HG02973 (cell line): Measurements from ENCODE around the gene PTPRU.

Experiments
- ATAC-seq: cut with Tn5 transposase; IDR thresholded peaks from one replicate; pipeline ENCODE4 v1.9.1; 2021; ENCODE audit warnings: moderate library complexity; ENCODE audit not compliant: unreplicated experiment

The PTPRU gene

DNA sequence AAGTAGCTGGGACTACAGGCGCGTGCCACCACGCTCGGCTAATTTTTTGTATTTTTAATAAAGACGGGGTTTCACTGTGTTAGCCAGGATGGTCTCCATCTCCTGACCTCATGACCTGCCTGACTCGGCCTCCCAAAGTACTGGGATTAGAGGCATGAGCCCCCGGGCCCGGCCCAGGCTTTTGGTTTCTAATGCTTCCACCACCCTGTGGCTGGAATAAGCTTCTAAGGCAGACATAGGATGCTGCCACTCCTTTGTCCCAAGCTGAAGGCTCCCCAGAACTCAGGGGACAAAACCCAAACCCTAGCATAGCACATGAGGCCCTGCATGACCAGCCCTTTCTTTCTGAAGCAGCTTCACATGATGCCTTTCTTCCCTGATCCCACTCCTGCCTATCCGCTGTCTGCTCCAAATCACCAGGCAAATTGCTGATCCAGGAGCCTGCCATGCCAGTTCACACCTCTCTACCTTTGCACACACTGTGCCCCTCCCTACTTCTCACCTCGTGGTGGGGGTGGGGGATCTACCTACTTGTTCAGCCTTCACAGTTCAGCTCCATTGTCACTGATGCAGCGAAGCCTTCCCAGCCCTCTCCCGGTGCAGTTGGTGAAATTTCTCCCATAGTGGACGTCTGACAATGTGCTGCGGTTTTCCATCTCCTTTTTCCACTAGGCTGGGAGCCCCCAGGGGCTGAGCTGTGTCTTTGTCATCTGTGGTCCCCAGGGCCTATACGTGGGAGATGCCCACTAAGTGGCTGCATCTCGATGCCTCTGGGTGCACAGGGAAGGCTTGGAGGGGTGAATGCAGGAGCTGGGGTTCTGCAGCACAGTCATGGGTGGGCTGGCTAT, 6.9 kb downstream of the PTPRU start:
- ATAC-seq: no peak

DNA sequence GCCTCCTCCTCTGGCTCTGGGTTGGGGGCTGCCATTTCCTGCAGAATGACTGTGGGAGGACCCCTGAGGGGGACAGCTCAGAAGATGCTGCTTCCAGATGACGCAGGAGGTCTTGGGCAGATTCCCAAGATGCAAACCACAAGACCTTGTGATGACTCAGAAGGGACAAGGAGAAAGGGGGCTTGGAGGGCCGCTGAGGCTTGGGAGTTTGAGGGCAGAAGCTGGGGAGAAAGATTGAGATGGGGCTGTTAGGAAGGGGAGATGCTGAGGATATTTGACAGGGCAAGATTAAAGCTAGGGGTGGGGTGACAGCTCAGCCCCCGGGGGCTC, 7.5 kb downstream of the PTPRU start:
- no peak for ATAC-seq

DNA sequence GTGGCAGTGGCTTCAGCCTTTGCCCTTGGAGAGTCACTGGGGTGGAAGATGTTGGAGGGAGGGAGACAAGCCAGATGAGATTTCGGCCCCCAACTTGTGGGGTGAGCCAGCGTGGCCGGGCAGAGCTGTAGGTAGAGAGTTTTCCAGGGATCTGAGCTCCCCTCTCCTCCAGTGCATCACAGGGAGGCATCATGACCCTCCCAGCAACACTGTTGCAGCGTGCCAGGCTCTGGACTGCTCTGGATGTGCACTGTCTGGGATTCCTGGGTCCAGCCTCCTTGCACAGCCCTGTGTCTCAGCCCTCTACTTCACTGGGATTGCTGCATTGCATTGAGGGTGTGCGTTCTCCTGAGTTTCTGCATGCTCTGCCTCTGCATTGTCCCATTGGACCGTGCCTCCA, 8.9 kb downstream of the PTPRU start:
- ATAC-seq: no peak

DNA sequence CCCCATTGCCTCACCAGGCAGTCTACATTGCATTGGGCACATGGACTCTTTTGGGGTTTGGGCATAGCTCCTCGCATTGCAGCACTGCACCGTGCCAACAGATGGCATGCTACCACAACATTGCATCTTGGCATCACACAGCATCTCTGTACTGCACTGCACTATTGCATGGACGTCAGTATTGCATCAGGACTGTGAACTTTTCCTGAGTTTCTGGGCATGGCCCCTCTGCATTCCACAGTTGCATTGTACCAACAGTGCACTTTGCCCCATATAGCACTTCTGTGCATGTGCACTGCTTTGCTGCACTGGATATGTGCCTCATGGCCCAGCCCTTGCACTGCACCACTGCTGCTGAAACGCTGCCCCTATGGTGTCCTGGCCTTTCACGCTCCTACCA, 9.6 kb downstream of the PTPRU start:
- no peak for ATAC-seq

DNA sequence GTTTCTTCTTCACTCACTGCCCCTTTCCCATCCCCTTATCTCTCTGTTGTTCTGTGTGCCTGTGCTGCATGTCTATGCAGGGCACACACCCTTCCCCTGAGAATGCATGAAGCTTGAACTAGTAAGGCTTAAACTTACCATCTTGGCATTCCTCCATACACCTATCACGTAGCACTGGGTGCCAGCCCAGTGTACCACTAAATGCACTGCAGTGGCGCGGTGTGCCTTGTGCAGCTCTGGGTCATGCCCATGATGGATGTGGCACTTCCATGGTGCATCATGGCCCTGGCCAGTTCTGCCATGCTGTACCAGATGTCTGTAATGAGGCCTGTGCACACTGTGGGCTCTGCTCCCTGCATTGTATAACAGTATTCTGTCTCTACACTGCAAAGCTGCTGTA, 10.7 kb downstream of the PTPRU start:
- no peak for ATAC-seq

DNA sequence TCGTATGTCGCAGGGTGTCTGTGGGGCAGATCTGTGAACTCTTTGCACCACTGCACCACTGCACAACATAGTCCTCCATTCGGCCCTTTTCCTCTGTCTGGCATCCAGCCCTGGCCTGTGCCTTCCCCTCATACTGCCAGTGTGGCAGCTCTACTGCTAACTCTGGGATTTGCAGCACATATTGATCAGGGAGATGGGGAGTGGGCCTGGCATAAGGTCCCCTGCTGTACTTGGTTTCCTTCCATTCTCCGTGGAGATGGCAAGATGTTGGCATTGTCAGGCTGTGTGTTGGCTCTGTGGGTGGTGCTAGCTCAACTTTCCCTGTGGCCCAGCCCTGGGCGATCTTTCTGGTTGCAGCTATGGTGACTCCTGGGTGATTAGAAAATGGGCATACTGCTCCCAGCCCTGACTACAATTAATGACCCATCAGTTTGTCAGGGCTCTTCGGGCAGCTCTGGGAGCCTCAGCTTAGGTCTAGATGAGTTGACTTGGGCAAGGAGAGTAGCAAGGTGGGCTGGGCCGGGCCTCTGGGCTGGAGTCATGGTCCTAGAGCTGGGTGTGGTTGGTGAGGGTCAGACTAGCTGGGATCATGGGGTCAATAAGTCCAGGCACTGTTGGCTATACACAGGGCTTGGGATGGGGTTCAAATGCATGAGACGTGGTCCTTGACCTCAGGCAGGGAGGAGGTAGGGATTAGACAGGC, 11.4 kb downstream of the PTPRU start:
- ATAC-seq: no peak

DNA sequence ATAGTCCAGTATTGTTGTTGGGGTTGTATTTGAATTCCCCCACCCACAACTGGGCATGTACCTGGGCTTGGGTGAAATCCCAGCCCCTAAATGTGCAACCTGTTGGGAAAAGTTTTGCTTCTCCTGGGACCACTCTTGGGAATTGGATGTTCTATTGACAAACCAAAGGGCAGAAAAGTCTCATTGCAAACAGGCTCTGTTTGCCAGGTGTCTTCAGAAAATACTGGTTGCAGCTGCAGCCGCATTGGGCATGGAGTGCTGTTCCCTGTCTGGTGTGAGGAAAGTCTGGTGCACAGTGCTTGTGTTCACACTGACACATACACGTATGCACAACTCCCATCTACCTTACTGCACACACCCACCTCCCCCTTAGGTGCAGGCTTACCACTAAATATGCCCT, 12.1 kb downstream of the PTPRU start:
- no peak for ATAC-seq

DNA sequence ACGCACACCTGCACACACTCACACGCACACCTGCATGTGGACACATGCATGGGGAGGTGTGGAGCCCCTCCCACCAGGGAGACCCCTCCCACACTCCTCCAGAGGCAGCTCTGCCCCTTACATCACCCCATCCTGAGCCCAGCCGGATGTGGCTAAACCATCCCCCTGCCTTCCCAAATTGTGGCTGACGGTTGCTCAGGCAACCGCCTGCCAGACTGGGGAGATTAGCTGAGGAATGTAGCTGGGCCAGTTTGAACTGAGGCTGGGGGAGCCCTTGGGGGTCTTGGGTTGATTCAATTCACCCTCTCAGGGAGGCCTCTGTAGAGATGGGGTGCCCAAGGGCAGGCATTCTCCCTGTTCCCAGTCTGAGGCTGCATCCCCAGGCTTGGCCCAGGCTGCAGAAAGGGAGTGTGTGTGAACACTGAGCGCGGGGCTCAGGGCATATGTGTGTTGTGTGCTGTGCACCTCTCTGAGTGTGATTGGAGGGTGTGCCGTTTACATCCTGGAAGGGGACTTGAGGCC, 12.9 kb downstream of the PTPRU start:
- ATAC-seq: no peak

DNA sequence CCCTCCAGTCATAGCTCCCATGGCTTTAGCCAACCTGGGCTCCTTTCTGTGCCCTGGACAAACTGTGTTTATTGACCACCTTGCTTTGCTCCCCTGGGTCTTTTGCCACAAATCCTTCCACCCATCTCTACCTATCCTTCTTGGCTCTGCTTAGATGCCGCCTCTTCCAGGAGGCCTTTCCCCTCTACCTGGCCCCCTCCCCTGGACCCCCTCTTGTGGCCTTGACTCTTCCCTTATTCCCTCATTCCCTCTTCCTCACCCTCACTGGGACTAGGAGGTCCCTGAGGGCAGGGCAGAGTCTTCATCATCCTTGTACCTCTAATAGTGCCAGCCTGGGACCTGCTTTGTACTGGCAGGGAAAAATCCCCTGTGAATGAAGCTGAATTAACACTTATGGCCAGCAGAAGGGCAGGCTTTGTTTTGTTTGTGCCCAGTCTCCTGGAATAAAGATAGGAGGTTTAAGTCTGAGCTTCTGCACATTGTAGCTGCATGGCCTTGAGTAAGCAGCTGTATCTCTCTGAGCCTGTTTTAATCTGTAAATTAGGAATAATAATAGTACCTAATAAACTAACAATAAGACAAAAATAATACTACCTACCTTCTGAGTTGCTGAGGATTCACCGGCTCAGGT, 13.7 kb downstream of the PTPRU start:
- no peak for ATAC-seq

DNA sequence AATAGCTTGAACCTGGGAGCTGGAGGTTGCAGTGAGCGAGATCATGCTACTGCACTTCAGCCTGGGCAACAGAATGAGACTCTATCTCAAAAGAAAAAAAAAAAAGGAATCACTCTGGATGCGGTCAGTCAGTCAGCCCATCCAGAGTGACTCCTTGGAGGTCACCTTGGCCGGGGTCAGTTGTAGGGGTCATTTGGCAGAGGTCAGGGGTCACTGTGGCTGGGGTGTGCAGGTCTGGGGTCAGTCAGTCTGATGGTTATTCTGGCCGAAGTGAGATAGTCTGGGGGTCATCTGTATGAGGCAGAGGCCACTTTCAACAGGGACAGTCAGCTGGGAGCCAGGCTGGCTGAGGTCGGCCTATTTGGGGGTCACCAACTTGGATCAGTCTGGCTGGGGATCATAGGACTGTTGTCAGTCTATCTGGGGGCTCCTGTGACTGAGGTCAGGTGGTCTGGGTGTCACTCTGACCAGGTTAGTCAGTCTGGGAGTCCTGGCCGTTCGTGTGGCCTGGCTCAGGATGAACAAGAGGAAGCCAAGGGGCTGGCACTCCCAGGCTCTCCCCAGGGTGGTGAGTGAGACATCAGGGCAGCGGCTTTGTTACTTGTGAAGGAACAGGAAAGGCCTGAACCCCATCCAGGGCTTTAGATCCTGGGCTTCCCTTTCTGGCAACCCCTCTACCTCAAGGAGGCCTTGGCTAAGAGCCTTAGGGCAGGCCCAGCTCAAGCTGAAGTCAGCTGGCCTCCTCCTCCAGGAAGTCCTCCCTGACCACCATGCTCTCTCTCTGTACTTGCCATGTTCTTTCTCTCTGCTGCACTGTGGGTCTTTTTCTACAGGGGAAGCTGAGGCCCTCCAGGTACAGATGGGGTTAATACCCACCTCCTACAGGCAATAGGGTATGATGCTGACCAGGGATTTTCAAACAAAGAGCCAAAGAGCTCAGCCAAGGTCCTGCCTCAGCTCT, 15.1 kb downstream of the PTPRU start:
- ATAC-seq: no peak

DNA sequence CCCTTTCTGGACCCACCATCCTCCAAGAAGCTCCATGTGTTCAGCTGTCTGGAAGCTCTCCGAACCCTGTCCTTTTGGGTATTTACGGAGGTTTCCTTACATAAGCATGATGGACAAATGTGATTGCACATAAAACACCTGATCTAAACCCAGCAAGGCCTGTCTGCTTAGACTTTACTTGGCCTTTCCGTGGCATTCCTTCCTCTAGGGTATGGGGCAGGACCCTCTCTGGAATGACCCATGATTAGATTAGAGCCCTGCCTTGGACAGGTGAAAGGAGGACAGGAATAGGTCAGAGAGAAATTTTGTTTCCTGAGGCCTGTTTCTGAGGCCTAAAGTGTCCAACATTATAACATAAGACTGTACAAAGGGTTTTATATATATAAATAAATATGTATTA, 16.9 kb downstream of the PTPRU start:
- ATAC-seq: no peak

DNA sequence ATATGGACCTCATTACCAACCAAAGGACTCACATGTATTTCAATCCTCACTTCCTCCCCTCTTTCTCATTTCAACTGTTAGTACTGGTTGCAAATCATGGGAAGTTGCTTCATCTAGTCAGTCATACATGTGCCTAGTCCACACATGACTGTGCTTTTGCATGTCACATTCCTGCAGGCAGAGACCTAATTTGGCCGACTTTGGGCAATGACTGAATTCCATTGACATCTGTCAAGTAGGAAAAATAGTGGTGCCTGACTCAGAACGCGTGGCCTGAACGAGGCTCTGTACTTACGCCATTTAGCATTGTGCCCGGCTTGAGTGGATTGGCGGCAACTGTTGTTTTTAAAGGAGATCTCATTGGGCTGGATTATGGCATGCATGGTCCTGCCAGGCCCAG, 18.0 kb downstream of the PTPRU start:
- ATAC-seq: no peak

DNA sequence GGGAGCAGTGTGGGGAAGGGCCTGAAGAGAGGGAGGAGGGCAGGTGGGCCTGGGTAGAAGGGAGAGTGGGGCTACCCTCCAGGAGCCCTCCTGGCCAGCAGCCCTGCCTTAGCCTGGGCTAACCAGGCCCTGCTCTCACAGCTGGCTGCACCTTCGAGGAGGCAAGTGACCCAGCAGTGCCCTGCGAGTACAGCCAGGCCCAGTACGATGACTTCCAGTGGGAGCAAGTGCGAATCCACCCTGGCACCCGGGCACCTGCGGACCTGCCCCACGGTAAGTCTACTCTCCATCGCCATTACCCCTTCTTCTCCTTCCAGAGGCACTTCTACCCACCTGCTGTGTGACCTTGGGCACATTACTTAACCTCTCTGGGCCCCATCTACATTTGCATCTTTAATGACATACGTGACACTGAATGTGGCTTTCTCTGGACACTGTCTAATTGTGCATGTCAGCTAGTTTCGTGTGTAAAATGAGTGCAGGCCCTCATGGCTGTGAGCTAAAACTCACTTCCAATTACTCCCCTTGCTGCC, 18.9 kb downstream of the PTPRU start:
- ATAC-seq: no peak

DNA sequence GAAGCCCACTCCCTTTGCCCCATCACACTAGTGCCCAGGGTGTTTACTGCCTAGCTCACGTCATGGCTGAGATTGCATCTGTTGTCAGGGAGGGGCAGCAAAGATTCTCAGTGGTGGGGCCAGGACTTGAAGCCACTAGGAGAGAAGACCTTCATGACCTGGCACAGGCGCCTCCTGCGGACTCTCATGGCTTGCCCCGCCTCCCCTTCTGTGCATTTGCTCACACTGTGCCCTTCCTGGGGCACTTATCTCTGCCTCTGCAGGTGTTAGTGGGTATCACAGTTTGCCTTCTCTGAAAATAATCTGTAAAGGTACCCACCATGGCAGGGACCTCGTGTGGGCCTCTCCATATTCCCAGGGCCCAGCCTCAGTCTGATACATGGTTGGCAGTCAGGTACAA, 20.1 kb downstream of the PTPRU start:
- no peak for ATAC-seq

DNA sequence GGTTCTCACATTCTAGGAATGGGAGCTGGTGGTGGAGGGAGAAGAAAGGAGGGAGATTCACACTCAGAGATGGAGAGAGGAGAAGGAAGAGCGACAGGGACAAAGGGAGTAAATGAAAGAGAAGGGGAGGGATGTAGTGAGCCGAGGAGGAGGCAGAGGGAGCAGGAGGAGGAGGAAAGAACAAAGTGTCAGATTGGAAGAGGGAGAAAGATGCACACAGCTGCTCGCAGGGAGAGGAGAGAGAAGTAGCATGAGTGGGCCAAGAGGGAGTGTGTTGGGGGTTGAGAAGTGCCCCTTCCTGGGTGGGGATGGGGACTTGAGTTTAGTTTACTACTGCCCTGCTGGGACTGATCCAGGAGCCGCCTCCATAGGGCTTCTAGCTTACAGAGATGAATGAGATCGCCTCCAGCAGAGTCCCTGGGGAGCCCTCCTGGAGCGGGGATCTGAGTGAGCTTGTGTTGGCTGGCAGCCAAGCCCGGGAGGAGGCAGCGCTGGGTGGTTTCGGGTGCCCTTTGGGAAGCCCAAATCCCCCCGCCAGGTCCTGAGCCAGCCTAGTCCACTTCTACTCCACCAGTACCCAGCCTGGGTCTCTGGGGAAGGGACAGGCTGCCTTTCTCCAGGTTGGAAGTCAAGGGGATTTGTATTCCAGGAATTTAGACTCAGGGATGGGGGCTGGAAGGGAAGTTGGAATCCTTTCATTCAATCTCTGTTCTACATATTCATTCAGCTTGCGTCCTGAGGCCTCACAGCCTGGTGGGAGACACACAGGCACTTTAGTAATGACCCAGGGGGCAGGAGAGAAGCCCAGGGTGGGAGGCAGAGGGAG, 20.9 kb downstream of the PTPRU start:
- no peak for ATAC-seq

DNA sequence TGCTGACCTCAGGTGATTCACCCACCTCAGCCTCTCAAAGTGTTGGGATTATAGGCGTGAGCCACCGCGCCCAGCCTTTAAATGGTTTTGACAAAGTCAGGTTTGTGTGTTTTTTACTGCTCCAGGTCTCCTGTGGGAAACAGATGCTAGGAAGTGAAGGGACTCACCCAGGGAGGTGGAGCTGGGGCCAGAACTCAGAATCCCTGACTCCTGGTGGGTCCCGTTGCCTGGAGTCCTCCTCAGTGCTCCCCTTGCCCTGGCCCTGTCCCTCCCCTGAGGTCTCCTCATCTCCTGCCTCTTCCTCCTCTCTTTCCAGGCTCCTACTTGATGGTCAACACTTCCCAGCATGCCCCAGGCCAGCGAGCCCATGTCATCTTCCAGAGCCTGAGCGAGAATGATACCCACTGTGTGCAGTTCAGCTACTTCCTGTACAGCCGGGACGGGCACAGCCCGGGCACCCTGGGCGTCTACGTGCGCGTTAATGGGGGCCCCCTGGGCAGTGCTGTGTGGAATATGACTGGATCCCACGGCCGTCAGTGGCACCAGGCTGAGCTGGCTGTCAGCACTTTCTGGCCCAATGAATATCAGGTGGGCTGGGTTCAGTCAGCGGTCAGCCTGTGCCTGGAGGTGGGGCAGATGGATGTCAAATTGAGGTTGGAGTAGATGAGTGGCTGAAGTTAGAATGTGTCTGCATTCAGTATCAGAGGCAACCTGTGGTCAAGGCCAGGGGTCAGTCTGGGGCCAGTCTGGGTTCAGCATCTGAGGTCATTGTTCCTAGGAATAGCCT, 22.1 kb downstream of the PTPRU start:
- ATAC-seq: no peak

DNA sequence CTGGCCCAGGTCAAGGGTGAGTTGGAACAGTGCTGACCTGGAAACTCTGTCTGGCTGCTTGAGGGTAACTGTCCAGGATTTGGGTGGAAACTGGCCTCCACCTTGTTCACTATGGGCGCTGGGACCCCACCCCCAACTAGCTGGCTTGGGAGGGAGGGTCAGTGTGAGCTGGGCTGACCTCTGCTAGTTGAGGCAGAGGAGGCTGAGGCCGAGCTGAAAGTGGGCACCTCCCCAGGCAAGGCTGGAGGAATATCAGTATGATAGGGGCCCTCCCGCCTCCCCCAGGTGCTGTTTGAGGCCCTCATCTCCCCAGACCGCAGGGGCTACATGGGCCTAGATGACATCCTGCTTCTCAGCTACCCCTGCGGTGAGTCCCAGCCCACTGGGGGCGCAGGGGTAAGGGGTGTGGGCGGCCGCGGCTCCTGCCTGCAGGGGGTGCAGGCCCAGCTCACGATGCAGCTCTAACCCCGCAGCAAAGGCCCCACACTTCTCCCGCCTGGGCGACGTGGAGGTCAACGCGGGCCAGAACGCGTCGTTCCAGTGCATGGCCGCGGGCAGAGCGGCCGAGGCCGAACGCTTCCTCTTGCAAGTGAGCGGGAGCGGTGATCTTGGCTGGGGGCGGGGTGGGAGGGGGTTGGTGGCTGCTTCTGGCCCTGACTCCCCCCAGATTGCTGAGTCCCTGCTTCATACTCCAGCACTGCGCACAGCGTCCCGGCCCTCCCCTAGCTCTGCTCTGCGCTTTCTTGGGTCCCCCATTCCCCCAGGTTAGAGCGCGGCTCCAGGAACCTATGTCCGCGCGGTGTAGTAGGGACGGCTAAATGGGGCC, 22.9 kb downstream of the PTPRU start:
- no peak for ATAC-seq

DNA sequence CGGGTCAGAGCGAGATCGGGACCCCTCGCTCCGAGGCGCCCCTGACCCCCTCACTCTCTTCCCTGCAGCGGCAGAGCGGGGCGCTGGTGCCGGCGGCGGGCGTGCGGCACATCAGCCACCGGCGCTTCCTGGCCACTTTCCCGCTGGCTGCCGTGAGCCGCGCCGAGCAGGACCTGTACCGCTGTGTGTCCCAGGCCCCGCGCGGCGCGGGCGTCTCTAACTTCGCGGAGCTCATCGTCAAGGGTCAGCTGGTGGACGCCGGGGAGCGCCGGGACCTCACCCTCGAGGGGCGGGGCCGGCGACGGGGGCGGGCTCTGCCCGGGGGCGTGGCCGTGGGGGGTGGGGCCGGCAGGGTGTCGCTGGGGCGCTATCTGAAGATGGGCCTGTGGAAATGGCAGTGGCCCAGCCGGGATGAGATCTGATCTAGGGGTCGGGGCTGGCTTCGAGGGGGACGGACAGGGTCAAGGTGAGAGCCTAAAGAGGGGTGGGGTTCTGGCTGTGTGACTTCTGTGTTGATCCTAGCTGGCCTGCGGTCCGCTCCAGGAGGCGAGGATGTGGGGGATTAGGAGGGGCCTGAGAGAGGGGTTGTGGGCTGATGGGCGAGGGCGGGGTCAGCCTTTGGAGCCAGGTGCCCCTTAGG, 23.6 kb downstream of the PTPRU start:
- ATAC-seq: no peak
